ENCODE results near the gene ACTRT2. TPM values are rescaled to one million over a fixed set of nuclear protein-coding genes. Genes with fewer than 3 reads are reported as not detected.

The ACTRT2 gene
- total and polyA plus RNA-seq, 9 donors = not detected

GRCh38 chr1:3018576-3018975 is 2.7 kb upstream of the ACTRT2 start:
- no peak for DNase-seq
- peaks cover 26% of the 10 kb centered on the region for H3K27me3 ChIP-seq (ENCODE audit: control insufficient read depth, insufficient read depth, low read length)
- H3K4me3 ChIP-seq (ENCODE audit: low read length) = no peak overlapping the region
- H3K27ac ChIP-seq (ENCODE audit: low read length) = no peak overlapping the region
- WGBS (ENCODE audit: insufficient coverage) = 89% methylated on average over 11 of the region's 16 CpGs
- H3K4me1 ChIP-seq (ENCODE audit: control insufficient read depth, insufficient read depth, low read length) = no peaks in the 10 kb centered on the region
- H3K9me3 ChIP-seq (replicated peaks; ENCODE audit: control insufficient read depth, low read depth, low read length) = no peaks in the 10 kb centered on the region
- no peaks in the 10 kb centered on the region for H3K36me3 ChIP-seq (ENCODE audit: control insufficient read depth, insufficient read depth, low read length)

- Histone ChIP-seq H3K27me3 (ENCODE audit: control insufficient read depth, insufficient read depth, low read length) (peaks cover 21% of the 10 kb centered on the region), H3K36me3 (ENCODE audit: control insufficient read depth, insufficient read depth, low read length) (no peaks in the 10 kb centered on the region), H3K27ac (ENCODE audit: low read length) (no peak overlapping the region), H3K9me3 (replicated peaks; ENCODE audit: control insufficient read depth, low read depth, low read length) (no peaks in the 10 kb centered on the region), H3K4me1 (ENCODE audit: control insufficient read depth, insufficient read depth, low read length) (no peaks in the 10 kb centered on the region), H3K4me3 (ENCODE audit: low read length) (no peak overlapping the region)
- WGBS (ENCODE audit: insufficient coverage) = 83% methylated on average over 11 of the region's 11 CpGs
- no peak for DNase-seq
Measured at GRCh38 chr1:3019007-3019515, 2.2 kb upstream of the ACTRT2 start.

GRCh38 chr1:3019516-3020051 is 1.7 kb upstream of the ACTRT2 start:
- DNase-seq = no peak
- H3K9me3 ChIP-seq (replicated peaks; ENCODE audit: control insufficient read depth, low read depth, low read length) = no peaks in the 10 kb centered on the region
- peaks cover 17% of the 10 kb centered on the region for H3K27me3 ChIP-seq (ENCODE audit: control insufficient read depth, insufficient read depth, low read length)

GRCh38 chr1:3020263-3020909 is 881 bp upstream of the ACTRT2 start:
- WGBS (ENCODE audit: insufficient coverage) = 94% methylated on average over 7 of the region's 12 CpGs
- Histone ChIP-seq H3K27me3 (ENCODE audit: control insufficient read depth, insufficient read depth, low read length) (peaks cover 13% of the 10 kb centered on the region), H3K4me3 (ENCODE audit: low read length) (no peak overlapping the region), H3K36me3 (ENCODE audit: control insufficient read depth, insufficient read depth, low read length) (no peaks in the 10 kb centered on the region), H3K9me3 (replicated peaks; ENCODE audit: control insufficient read depth, low read depth, low read length) (no peaks in the 10 kb centered on the region), H3K27ac (ENCODE audit: low read length) (no peak overlapping the region), H3K4me1 (ENCODE audit: control insufficient read depth, insufficient read depth, low read length) (no peaks in the 10 kb centered on the region)
- no peak for DNase-seq

More at GRCh38 chr1:3019516-3020051, 1.7 kb upstream of the ACTRT2 start:
- 90% methylated on average over 24 of the region's 24 CpGs for WGBS (ENCODE audit: insufficient coverage)
- no peak overlapping the region for H3K4me3 ChIP-seq (ENCODE audit: low read length)
- no peaks in the 10 kb centered on the region for H3K36me3 ChIP-seq (ENCODE audit: control insufficient read depth, insufficient read depth, low read length)
- no peaks in the 10 kb centered on the region for H3K4me1 ChIP-seq (ENCODE audit: control insufficient read depth, insufficient read depth, low read length)
- H3K27ac ChIP-seq (ENCODE audit: low read length) = no peak overlapping the region

- no peak overlapping the region for H3K27ac ChIP-seq (ENCODE audit: low read length)
- DNase-seq = no peak
- no peaks in the 10 kb centered on the region for H3K9me3 ChIP-seq (replicated peaks; ENCODE audit: control insufficient read depth, low read depth, low read length)
- 75% methylated on average over 28 of the region's 28 CpGs for WGBS (ENCODE audit: insufficient coverage)
- H3K27me3 ChIP-seq (ENCODE audit: control insufficient read depth, insufficient read depth, low read length) = peaks cover 8% of the 10 kb centered on the region
- H3K36me3 ChIP-seq (ENCODE audit: control insufficient read depth, insufficient read depth, low read length) = no peaks in the 10 kb centered on the region
- no peaks in the 10 kb centered on the region for H3K4me1 ChIP-seq (ENCODE audit: control insufficient read depth, insufficient read depth, low read length)
- H3K4me3 ChIP-seq (ENCODE audit: low read length) = no peak overlapping the region
Measured at GRCh38 chr1:3021801-3022401, 634 bp downstream of the ACTRT2 start.

- 87% methylated on average over 18 of the region's 18 CpGs for WGBS (ENCODE audit: insufficient coverage)
- no peak for DNase-seq
- no peak overlapping the region for H3K4me3 ChIP-seq (ENCODE audit: low read length)
- H3K9me3 ChIP-seq (replicated peaks; ENCODE audit: control insufficient read depth, low read depth, low read length) = no peaks in the 10 kb centered on the region
- no peak overlapping the region for H3K27ac ChIP-seq (ENCODE audit: low read length)
- H3K4me1 ChIP-seq (ENCODE audit: control insufficient read depth, insufficient read depth, low read length) = no peaks in the 10 kb centered on the region
- peaks cover 13% of the 10 kb centered on the region for H3K27me3 ChIP-seq (ENCODE audit: control insufficient read depth, insufficient read depth, low read length)
- H3K36me3 ChIP-seq (ENCODE audit: control insufficient read depth, insufficient read depth, low read length) = no peaks in the 10 kb centered on the region
Measured at GRCh38 chr1:3022511-3022973, 1.3 kb downstream of the ACTRT2 start.

- no peaks in the 10 kb centered on the region for H3K4me1 ChIP-seq (ENCODE audit: control insufficient read depth, insufficient read depth, low read length)
- no peak overlapping the region for H3K27ac ChIP-seq (ENCODE audit: low read length)
- WGBS (ENCODE audit: insufficient coverage) = 76% methylated on average over 8 of the region's 14 CpGs
- H3K36me3 ChIP-seq (ENCODE audit: control insufficient read depth, insufficient read depth, low read length) = no peaks in the 10 kb centered on the region
- no peaks in the 10 kb centered on the region for H3K9me3 ChIP-seq (replicated peaks; ENCODE audit: control insufficient read depth, low read depth, low read length)
- DNase-seq = no peak
- H3K4me3 ChIP-seq (ENCODE audit: low read length) = no peak overlapping the region
- H3K27me3 ChIP-seq (ENCODE audit: control insufficient read depth, insufficient read depth, low read length) = peaks cover 17% of the 10 kb centered on the region
Measured at GRCh38 chr1:3022976-3023375, 1.7 kb downstream of the ACTRT2 start.

GRCh38 chr1:3024019-3024418 is 2.8 kb downstream of the ACTRT2 start:
- H3K36me3 ChIP-seq (ENCODE audit: control insufficient read depth, insufficient read depth, low read length) = no peaks in the 10 kb centered on the region
- no peak for DNase-seq
- no peak overlapping the region for H3K27ac ChIP-seq (ENCODE audit: low read length)
- H3K9me3 ChIP-seq (replicated peaks; ENCODE audit: control insufficient read depth, low read depth, low read length) = no peaks in the 10 kb centered on the region
- no CpG with 5 or more reads among the region's 9 CpGs for WGBS (ENCODE audit: insufficient coverage)
- no peaks in the 10 kb centered on the region for H3K4me1 ChIP-seq (ENCODE audit: control insufficient read depth, insufficient read depth, low read length)
- H3K27me3 ChIP-seq (ENCODE audit: control insufficient read depth, insufficient read depth, low read length) = peaks cover 26% of the 10 kb centered on the region
- no peak overlapping the region for H3K4me3 ChIP-seq (ENCODE audit: low read length)

- no peak overlapping the region for H3K27ac ChIP-seq (ENCODE audit: low read length)
- no peaks in the 10 kb centered on the region for H3K4me1 ChIP-seq (ENCODE audit: control insufficient read depth, insufficient read depth, low read length)
- H3K4me3 ChIP-seq (ENCODE audit: low read length) = no peak overlapping the region
- H3K36me3 ChIP-seq (ENCODE audit: control insufficient read depth, insufficient read depth, low read length) = no peaks in the 10 kb centered on the region
- 40% methylated on average over 5 of the region's 11 CpGs for WGBS (ENCODE audit: insufficient coverage)
- DNase-seq = no peak
- H3K27me3 ChIP-seq (ENCODE audit: control insufficient read depth, insufficient read depth, low read length) = peaks cover 29% of the 10 kb centered on the region
- no peaks in the 10 kb centered on the region for H3K9me3 ChIP-seq (replicated peaks; ENCODE audit: control insufficient read depth, low read depth, low read length)
Measured at GRCh38 chr1:3024588-3024987, 3.3 kb downstream of the ACTRT2 start.

GRCh38 chr1:3026124-3026523 is 4.9 kb downstream of the ACTRT2 start:
- H3K27me3 ChIP-seq (ENCODE audit: control insufficient read depth, insufficient read depth, low read length) = peaks cover 38% of the 10 kb centered on the region
- DNase-seq = no peak

More at GRCh38 chr1:3026124-3026523, 4.9 kb downstream of the ACTRT2 start:
- 93% methylated on average over 1 of the region's 1 CpG for WGBS (ENCODE audit: insufficient coverage)
- H3K36me3 ChIP-seq (ENCODE audit: control insufficient read depth, insufficient read depth, low read length) = no peaks in the 10 kb centered on the region
- H3K4me3 ChIP-seq (ENCODE audit: low read length) = no peak overlapping the region
- H3K27ac ChIP-seq (ENCODE audit: low read length) = no peak overlapping the region
- no peaks in the 10 kb centered on the region for H3K4me1 ChIP-seq (ENCODE audit: control insufficient read depth, insufficient read depth, low read length)
- no peaks in the 10 kb centered on the region for H3K9me3 ChIP-seq (replicated peaks; ENCODE audit: control insufficient read depth, low read depth, low read length)

Measured in muscle of leg (tissue), 11 donors.